HG03521 (cell line): ENCODE data around the gene IGFBP6.
"Not testable (repeated sequence)": the region's sequence is repeated elsewhere in the genome, so short reads cannot be mapped to it uniquely, and the experiment has no call there.

Source experiments
- ATAC-seq: cut with Tn5 transposase; IDR thresholded peaks from one replicate; pipeline ENCODE4 v1.9.1; 2021; ENCODE audit warnings: mild to moderate bottlenecking, moderate library complexity; ENCODE audit not compliant: unreplicated experiment

Gene IGFBP6

DNA sequence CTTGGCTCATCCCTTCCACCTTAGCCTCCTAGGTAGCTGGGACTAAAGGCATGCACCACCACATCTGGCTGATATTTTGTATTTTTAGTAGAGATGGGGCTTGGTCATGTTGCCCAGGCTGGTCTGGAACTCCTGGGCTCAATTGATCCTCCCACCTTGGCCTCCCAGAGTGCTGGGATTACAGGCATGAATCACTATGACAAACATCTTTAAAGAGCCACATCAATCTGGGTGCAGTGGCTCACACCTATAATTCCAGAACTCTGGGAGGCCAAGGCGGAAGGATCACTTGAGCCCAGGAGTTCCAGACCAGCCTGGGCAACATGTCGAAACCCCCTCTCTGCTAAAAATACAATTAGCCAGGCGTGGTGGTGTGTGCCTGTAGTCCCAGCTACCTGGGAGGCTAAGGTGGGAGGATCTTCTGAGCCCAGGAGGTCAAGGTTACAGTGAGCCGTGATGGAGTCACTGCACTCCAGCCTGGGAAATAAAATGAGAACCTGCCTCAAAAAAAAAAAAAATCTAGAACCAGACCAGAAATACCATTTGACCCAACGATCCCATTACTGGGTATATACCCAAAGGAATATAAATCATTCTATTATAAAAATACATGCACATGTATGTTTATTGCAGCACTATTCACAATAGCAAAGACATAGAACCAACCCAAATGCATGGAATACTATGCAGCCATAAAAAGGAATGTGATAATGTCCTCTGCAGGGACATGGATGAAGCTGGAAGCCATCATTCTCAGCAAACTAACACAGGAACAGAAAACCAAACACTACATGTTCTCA lies 2.5 kb upstream of the IGFBP6 start:
- ATAC-seq: not testable (repeated sequence)

DNA sequence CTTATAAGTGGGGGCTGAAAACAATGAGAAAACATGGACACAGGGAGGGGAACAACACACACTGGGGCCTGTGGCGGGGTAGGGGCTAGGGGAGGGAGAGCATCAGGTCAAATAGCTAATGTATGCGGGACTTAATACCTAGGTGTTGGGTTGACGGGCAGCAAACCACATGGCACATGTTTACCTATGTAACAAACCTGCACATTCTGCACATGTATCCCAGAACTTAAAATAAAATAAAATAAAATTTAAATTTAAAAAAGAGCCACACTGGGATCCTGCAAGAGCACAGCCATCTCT lies 1.9 kb upstream of the IGFBP6 start:
- not testable (repeated sequence) for ATAC-seq

DNA sequence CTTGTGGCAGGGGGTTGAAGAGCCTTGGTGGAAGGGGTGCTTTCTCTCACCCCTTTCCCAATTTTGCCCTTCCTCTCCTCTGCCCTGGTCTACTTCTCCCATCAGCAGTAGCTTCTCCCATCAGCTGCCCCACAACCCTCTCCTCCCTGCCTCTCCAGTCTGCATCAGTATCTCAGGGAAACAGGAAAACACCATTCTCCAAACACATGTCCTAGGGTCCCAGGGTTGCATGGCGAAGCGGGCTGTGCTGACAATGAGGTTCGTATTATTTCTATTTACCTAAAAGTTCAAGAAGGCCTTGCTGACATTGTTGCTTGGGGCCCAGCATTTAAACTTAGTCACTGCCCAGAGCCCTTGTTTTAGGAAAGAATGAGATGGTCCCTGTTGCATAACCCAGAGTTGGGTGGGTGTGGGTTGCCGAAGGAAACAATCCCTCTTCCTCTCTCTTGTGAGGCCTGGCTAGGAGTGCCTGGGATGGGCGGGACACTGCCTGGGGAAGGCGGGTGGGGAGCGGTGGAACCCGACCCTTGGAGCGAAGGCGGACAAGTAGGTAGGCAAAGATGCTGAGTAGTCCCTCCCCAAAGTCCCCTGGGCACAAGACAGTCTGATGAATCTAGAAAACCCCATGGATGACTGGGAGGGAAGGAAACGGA lies 1.3 kb upstream of the IGFBP6 start:
- ATAC-seq: no peak

DNA sequence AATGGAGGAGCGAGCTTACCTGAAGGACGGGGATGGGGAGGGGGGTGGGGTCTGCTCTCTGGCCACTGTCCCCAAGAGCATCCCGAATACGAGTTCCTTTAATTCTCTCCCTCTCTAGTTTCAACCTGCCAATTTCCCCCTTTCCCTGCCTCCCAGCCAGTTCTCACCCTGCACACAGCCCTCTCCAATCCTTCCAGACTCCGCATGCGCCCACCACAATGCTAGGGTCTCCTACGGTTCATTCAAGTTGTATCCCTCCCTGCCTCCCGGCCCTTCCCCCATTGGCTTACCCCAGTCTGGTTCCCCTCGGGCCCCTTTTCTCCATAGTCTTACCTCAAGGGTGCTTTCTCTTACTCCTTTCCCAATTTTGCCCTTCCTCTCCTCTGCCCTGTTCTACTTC lies 708 bp upstream of the IGFBP6 start:
- ATAC-seq: no peak

DNA sequence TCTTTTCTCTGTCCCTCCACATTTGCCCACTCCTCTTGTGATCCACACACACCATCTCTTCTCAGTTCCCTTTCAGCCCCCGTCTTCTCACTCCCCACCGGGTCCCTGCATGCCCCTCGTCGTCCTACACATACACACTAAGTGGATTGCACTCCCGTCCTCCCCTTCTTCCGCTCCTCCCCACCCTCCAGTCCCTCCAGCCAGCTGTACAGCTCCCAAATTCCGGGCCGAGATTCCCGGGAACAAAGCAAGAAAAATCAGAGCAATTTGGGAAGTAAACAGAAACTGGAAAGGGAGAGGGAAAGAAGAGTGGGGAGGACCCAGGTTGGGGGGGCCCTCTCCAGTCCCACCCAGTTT lies 282 bp upstream of the IGFBP6 start:
- no peak for ATAC-seq

DNA sequence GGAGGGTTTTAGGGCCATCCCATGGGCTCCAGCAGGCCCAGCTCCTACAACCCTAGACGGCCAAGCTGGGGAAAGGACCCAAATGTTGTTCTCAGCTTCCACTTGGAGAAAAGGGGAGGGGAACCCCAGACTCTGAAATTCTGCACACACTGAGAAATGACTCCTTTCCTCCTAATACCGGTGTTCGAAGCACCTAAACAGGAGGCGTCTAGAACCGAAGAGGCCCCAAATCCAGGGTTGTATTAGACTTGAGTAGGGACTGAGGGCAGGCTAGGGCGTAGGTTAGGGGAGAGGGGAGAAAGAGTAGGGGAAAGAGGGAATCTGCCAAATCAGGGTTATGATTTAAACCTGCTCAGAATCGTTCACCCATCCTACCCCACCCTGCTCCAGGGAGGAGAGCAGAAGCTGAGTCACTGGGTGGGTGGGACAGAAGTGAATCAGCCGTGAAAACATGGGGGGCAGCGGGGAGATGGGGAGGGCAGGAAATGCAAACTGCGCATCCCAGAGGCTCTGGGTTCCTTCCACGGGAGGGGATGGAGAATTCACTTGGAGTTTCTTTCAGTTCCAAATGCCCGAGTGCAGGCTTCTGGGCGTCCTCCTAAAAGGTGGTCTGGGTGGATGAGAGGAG lies 1.0 kb downstream of the IGFBP6 start:
- ATAC-seq: no peak

DNA sequence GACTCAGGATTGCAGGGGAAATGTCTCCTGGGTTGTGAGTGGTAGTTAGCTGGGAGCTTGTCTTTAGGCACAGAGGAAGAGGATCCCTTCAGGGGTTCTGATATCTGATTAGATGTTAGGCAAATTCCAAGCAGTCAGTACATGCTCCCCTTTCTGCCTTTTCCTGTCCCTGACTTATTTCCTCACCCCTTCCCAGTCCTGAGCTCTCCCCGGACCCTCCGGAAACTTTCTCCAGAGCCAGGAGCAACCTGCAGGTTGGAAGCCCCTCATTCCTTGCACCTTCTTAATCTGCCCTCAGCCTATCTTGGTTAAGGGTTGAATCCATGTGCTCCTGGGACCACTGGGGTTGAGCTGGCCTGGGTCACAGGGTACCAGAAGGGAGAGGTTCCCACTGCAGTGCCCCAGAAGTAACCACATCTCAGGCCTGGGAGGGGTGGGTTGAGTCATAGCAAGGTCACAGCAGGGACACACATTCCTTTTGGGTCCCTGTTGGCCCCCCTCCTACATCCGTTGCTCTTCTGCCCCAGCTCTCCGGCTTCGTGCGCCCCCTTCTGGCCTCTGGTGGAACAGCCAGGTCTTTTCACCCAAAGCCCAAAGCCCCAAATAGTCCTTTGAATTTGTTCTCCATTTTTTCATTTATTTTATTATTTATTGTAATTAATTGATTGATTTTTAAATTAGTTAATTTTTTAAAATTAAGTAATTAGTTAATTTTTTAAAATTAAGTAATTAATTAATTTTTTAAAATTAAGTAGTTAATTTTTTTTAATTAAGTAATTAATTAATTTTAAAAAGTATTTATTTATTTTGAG lies 1.8 kb downstream of the IGFBP6 start:
- ATAC-seq: no peak

DNA sequence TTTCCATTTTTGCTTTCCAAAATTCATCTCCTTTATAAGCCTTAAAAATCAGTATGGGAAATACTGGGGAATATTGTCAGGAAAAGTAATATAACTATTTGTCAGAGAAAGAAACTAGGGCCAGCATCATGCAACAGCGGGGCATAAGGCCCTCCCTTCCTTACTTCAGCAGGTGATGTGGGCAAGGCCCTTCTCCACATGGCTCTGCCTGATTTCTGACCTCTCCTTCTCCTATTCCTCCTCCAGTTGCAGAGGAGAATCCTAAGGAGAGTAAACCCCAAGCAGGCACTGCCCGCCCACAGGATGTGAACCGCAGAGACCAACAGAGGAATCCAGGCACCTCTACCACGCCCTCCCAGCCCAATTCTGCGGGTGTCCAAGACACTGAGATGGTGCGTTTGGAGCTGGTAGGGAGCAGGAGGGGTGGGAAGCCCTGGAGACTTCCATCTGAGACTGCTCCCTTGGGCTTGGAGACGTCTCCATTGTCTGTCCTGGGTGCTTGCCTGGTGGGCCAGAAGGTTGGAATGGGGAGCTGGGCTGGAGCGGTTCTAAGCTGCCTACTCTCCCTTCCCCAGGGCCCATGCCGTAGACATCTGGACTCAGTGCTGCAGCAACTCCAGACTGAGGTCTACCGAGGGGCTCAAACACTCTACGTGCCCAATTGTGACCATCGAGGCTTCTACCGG lies 3.1 kb downstream of the IGFBP6 start:
- ATAC-seq: no peak

DNA sequence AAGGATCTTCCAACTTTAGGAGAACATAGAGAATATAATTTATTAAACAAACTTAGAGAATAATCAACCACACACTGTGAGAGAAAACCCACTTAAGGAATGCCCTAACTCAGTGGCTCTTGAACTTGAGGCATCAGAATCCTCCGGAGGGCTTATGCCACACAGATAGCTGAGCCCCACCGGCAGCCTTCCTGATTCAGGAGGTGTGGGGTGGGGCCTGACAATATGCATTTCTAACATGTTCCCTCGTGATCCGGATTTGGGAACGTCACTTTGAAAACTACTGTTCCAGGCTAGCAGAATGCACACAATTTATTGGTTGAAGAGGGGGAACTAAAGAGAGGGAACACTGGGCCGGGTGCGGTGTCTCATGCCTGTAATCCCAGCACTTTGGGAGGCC lies 3.8 kb downstream of the IGFBP6 start:
- no peak for ATAC-seq

DNA sequence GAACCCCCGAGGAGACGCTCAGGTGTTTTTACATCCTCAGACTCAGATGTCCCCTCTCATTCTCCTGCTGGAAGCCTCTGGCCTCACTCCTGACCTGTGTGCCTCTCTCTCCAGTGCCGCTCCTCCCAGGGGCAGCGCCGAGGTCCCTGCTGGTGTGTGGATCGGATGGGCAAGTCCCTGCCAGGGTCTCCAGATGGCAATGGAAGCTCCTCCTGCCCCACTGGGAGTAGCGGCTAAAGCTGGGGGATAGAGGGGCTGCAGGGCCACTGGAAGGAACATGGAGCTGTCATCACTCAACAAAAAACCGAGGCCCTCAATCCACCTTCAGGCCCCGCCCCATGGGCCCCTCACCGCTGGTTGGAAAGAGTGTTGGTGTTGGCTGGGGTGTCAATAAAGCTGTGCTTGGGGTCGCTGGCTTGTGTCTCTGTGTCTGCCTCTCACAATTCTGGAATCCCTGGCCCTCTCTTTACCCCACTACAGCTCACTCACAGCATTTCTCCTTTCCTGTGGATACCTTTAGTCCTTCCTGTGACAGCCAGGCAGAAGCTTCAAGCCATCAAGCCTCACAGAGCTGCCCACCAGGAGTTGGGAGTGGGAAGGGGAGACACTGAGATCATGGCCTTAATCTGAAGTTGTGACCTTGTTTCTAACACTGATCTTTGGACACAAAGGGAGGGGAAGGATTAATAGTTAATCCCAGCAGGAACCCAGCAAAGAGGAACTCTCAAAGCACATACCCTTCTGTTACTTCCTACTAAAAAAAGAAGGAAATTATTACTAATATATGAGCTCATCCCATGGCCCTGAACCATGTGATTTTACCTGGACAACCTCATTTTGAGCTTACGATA lies 4.7 kb downstream of the IGFBP6 start:
- ATAC-seq: no peak

DNA sequence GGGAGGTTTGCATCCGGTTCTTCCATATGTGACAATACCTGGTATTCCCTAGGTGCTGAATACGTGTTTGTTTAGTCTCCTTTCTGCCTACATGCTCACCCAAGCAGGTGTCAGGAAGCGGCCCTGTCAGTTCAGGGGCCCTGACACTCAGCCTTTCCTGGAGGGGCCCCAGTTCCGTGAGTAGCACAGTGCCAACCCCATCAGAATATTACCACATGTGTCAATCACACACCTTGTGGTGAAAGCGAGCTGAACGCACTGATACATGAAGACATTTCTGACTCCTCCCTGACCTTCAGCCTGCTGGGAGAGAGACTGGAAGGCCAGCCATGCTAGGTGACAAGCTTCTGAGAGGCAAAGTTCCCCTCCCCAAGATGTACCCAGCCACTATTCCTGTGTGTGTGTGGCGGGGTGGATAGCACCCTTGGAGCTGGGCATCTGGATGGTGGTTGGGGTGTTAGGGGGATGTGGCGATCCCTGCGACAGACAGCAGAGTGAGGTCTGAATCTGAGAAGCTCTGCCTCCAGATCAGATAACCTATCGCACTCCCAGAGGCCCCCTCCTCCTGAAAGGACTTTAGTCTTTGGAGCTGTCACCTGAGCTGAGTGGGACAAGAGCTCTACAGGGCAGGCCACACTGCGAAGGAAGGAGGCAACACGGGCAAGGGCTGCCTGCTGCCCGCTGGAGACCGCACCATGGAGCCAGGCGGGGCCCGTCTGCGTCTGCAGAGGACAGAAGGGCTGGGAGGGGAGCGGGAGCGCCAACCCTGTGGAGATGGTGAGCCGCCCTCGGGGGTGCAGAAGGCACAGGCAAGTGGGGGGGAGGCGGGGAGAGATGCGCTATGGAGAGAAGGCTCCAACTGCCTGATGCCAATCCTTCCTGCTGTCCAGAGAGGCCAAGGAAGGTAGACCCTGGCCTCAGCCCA lies 5.7 kb downstream of the IGFBP6 start, which contains the start of gene SOAT2:
TSS of gene SOAT2 (plus strand) at position 604 of the 925 bp plus-strand sequence. CDS start at position 696, 92 bp downstream.
- peak; percentile 47 for ATAC-seq

DNA sequence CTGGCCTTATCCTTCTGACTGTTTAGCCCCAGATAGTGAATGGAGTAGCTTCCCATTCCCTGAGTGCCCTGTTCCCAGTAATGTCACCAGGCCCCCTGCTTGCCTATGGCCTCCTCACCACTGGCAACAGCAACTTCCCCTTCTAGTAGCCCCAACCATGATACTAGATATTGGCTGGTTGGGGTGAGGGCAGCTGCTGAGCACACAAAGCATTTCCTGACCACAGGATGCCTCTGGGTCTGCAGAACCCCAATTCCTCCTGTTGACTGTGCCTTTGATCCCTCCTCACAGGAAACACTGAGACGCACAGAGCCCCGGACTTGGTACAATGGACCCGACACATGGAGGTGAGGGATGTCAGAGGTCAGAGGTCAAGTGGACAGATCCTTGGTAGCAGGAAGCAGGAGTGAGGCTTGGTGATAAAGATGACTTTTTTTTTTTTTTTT lies 6.4 kb downstream of the IGFBP6 start:
- no peak for ATAC-seq

DNA sequence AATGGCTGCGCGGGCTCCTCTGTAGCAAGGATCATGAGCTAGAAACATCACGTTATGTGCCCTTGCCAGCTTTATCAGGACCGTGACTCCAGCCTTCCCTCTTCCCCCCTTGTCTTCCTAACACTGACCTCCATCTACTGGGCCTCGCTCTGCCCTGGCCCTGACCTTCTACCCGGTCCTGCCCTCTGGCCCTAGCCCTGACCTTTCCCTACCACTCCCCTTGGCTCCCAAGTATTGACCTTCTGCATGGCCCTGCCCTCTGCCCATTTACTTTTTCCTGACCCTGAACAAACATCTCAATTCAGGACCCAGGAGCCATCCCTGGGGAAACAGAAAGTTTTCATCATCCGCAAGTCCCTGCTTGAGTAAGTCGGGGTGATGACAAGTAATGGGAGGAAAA lies 7.8 kb downstream of the IGFBP6 start:
- ATAC-seq: no peak

DNA sequence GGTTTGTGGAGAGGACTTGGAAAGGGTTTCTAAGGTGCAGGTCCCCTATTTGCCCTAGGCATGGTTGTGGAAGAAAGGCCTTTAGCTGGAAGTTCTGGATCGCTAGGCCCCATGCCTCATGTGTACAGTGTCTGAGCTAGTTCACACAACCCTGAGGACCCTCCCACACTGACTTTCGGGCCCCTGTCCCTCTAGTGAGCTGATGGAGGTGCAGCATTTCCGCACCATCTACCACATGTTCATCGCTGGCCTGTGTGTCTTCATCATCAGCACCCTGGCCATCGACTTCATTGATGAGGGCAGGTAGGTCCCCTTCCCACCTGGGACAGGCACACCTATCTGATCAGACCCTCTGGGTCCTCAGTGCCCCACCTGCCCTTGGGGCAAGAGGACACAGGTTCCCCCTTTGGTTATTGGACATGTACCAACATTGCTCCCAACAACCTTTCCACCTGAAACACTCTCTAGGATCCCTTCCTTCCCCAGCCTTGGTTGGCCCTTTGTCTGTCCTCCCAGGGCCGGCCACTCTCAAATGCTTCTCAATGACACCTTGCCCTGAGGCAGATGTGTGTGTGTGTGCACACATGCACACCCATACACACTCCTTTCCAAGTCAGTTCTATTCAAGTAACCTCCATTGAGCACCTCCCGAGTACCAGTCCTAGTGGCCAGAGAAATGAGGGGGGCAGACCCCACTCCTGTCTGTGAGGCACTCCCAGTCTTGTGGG lies 8.4 kb downstream of the IGFBP6 start:
- no peak for ATAC-seq

DNA sequence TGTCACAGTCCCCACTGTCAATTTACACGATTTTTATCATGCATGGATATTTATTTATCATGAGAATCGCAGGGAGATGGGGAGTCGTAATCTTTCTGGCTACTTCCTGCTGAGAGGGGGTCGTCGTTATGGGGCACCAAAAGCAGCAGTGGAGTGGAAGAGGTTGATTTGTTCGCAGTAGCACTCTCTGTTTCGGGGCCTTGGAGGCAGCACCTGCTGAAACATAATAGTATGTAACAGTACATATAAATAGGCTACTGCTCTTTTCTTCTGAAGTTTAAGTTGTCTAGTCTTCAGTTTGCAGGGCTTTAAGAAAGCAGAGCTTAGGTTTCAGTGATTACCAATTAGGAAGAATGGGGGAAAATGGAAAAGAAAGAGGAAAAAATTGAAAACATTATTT lies 9.7 kb downstream of the IGFBP6 start:
- ATAC-seq: no peak

DNA sequence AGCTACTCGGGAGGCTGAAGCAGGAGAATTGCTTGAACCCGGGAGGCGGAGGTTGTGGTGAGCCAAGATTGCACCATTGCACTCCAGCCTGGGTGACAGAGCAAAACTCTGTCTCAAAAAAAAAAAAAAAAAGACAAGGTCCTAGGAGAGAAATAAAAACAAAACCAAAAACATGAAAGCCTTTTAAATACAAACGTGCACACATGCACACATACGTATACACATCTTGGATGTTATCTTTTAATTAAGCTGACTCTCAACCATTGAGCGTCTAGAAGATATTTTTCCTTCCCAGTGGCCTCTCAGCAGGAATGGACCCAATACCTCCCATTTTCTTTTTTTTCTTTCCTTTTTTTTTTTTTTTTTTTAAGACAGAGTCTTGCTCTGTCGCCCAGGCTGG lies 15.0 kb downstream of the IGFBP6 start:
- ATAC-seq: not testable (repeated sequence)

DNA sequence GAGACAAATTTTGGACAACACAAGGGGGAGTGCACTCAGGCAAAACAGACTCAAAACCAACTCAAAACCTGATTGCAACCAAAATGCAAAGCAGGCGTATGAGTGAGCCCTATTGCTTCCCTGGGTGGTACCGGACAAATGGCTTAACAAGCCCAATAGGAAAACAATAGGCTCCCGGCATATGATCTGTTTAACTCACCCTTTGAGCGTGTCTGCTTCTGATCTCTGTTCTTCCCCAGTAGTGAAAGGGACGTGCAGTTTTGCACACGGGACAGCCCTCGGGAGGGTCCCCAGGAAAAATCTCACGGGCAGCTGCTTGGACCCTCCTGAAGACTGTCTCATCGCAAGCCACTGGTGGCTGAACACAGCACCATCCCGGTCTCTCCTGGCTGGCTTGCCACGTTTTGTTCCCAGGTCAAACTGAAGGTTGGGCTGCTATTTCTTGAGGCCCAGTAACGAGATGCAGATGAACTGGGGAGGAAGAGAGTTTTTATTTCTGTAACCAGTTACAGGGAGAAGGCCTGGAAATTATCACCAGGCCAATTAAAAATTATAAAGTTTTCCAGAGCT lies 15.8 kb downstream of the IGFBP6 start:
- no peak for ATAC-seq

DNA sequence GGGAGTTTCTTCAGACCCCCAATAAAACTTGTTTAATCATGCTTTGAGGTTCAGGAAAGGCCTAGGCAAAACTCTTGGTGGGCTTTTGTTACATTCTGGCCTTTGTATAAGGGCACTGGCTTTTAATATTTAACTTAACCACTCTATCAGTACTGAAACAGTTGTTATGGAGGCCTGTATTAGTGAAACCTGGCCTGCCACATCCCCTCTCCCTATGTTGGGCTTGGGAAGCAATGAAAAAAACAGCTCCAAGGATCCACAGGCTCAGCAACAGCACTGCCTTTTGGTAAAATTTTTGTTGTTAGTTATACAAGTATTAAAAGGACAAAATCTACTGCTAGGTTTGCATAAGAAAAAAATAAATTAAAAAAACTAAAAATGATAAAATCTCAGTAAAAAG lies 16.5 kb downstream of the IGFBP6 start:
- no peak for ATAC-seq
